Renal pelvis (tissue), 4 donors: ENCODE results near the gene SLC38A1. TPM values are rescaled to one million over a fixed set of nuclear protein-coding genes. Genes with fewer than 3 reads are reported as not detected.
"Not testable (repeated sequence)": the region's sequence is repeated elsewhere in the genome, so short reads cannot be mapped to it uniquely, and the experiment has no call there.

Experiments
- DNase-seq: peaks from one replicate; pipeline ENCODE4 v3.0.0-alpha.2; 2013
- polyA plus RNA-seq, 3 donors: library from polyadenylated mRNA; unstranded; fragments of 120-200 nt; gene quantifications; one replicate each; pipeline ENCODE4 v1.2.1, GENCODE V29; 2013; ENCODE audit not compliant: insufficient read length in 3 of 3

The SLC38A1 gene
- polyA plus RNA-seq, 3 donors, result 62.2 to 70.6 (median 66.0) TPM

DNA sequence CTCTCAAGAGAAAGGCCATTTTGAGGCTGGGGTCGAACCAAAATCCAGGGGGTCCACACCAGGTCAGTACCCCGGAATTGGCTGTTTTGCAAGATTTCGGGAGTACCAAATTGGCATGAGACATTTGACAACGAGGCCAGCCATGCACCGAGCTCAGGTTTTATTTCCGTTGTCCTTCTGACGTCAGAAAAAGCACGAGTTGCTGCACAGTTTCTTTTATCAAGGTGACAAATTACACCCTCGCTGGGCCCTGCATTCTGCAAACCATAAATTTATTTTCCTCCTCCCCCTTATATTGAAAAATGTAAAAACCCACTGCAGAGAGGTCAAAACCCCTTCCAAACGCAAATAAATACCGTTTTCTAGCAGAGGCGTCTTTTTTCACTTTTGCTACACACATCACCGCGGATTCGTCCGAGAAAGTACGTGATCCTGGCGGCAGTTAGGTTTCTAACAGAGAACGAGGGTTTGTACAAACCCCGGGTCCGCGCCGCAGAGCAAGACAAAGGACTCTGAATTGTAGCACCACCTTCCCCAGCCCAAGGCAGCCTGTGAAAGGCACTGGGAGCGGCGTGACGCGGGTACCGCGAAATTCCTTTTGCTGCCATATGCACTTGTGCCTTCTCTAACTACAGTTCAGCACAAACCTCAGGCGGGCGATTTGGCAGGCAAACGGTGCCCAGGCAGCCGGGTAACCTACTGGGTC, 1.8 kb downstream of the SLC38A1 start:
- DNase-seq, result peak; percentile 58

DNA sequence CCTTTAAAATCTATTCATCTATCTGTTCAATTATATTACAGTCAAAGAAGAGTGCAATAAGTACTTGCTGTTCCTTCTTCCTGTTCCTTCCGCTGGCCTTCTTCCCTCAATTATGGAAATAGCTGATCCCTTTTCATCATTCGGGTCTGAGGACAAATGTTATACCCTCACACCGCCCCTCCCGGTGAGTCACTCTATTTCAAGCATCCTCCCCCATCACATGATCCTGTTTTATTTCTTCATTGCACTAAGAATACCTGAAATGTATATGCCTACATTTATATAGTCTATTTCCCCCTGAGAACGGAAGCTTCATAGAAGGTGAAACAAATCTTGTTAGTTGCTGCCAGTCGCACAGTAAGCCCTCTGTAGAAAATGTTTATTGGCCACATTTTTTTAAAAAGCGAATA, 2.5 kb downstream of the SLC38A1 start:
- DNase-seq, result peak; percentile 49

GRCh38 chr12:46265734-46266133, 3.1 kb downstream of the SLC38A1 start:
- no peak for DNase-seq

GRCh38 chr12:46265102-46265501, 3.7 kb downstream of the SLC38A1 start:
- no peak for DNase-seq

DNA sequence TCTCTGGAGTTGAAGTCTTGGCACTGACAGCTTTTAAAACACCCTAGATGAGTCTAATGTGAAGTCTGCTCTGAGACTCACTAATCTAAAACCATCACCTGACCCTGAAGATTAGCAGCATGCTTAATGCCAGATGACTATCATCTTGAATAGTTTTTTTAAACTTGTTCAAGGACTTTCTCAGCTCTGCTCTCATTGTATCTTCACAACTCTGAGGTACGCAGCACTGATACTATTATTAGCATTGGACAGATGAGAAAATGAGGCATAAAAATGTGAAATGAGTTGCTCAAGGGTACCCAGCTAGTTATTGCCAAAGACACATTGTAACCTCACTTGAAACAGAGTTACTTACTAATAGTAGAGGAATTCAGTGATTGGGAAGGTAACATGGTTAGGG, 4.8 kb downstream of the SLC38A1 start:
- DNase-seq, result no peak

DNA sequence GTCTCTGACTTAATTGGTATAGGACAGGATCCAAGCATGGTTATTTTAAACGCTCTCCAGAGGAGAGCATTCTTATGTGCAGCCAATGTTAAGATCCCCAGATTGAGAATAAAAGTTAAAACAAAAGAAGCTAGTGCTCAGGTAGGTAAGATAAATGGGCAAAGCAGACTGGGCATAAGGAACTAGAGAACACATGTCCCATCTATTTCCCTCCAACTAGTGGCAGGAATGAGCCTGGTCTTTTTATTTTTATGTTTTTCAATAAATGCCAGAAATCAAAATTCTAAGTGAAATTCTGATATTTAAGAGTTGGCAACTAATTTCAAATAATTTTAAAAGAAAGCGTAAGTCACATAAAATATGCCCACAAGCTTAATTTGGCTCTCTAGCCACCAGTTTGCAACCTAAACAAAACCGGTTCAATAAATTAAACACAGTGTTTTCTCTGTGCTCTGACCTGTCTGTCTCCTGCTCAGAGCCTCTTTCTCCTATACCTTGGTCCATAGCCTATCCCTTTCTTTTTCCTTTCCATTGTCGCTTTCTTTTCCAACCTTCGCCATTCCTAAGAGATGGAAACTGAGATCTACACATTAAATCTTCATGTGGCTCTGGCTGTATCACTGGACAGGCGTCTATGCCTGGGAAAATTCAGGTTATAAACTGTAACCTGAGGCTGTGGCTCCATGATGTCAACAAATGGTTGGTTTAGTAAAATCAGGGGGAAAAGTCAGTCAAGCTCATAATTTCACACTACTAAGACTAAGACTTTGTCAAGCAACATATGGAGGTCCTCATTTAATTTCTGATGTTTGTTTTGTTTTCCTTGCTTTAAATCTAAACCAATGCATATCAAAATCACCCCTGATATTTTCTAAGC, 5.5 kb downstream of the SLC38A1 start:
- peak; percentile 46 for DNase-seq

DNA sequence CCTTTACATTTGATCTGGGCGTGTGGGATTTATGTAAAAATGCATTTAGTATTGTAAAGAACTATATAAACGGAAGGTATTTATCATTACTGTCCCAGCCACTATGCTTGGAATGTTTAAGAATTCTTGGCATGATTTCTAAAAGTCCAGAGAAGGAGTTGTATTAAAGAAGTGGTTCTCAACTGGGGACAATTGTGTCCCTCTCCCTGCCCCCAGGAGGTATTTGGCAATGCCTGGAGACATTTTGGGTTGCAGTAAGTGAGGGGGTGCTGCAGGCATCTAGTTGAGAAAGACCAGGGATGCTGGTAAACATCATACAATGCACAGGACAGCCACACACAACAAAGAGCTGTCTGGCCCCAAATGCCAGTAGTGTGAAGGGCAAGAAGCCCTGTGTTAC, 7.2 kb downstream of the SLC38A1 start:
- no peak for DNase-seq

DNA sequence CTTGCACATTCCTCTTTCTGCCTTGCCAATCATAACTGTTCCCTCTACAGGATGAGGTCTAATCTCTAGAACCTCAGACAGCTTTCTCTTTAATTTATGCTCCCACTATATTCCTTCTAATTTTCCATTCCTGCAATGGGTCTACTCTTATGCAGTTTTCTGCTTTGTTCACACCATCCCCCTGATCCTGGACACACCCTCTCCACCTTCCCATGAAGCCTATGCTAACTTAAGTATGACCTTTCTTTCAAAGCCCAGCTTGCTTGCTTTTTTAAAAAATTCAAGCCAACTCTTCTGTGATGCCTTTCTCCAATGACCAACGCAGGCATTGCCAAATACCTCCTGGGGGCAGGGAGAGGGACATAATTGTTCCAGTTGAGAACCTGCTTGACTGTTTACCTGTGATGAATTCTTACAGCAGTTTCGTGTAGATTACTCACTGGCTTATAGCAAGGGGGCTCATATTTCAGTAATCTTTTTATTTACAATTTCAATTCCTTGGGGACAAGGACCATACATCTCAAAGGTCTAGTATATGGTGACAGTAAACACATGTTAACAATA, 7.8 kb downstream of the SLC38A1 start:
- DNase-seq, result no peak

DNA sequence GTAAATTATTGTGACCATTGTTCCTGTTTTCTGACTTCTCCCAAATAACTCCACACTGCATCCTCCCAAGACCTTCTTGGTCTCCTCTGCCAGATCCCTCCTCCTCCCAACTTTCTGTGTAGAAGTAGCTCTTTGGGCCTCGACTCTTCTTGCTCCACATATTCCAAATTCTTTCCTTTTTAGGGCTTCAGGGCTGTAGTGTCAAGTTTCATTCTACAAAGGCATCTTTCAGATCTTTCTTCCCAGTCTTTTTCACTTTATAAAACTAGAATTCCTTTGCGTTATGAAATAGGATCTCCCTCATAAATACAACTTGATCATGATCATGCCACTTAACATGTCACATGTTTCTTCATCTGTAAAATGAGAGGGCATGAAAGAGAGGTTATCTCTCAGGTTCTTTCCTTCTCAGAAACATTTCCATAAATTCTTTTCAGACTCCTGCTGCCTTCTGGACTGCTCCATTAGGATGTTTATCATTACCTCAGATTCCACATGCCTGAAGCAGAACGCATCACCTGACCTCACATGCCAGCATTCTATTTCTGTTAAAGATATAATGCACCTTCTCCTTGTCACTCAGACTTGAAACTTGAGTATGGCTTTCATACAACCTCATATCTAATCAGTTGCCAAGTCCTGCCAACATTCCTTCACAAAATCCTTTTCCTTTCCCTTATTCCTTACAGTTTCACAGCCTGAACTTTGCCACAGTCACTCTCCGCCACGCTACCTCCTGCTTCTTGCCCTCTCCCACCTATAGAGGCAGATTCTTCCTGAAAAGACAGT, 8.5 kb downstream of the SLC38A1 start:
- DNase-seq, result peak; percentile 28

DNA sequence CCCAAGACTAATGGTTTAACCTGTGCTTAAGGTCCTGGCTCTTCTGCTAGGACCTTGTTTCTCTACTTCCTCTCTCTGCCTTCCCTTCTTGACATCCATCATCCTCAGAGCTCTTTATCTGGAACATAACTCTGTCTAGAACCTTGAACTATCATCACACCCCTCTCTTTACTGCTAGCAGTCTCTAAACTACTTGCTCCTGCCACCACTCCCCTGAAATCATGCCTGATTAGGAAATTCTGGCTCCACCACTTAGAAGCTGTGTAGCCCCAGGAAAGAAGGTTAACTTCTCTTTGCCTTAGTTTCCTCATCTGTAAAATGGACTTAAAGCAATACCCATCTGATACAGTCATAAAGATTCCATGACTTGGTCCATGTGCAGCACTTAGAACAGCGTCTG, 9.1 kb downstream of the SLC38A1 start:
- DNase-seq, result no peak

DNA sequence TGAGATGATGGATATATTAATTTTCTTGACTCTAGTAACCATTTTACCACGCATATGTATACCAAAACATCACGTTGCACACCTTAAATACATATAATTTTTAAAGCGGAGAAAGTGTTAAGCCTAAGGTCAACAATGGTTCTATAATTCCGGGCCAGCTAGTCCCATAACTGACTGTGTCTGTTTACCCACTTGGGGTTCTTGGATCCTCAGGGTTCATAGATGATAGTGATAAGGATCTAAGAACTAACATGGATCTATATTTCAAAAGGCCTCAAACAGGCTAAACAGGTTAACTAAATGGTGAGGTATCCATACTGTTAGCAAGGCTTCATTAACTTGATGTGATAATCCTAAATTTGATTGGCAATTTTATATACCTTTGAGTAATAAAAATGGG, 9.8 kb downstream of the SLC38A1 start:
- DNase-seq, result no peak

DNA sequence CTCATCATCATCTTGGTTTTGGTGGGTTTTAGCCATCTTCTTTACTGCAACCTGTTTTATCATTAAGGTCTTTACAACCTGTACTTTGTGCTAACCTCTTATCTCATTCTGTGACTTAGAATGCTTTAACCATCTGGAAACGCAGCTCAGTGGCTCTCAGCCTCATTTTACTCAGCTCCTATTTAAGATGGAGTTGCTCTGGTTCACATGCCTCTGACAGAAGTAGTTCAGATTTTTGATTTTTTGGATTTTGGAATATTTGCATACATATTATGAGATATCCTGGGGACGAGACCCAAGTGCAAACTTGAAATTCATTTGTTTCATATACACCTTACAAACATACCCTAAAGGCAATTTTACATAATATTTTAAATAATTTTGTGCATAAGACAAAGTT, 10.7 kb downstream of the SLC38A1 start:
- no peak for DNase-seq

DNA sequence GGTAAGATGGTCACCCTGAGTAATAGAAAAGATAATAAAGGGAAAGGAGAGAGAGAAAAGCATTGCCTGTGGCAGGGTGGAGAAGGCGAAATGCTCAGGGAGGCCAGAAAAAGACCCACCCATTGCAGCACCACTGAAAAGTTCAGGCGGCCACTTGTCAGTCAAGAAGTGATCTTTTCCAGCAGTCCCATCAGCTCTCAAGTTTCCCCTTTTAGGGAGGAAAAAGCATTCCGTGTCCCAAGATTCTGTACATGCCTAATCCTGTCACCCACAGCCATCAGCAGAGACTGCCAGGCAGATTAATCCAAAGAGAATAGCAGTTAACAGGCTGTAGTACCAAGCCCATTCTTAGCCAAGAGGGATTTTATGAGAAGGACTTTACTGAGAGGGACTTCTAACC, 11.9 kb downstream of the SLC38A1 start:
- DNase-seq, result no peak

- DNase-seq, result no peak
Measured at GRCh38 chr12:46253544-46254162, 15.2 kb downstream of the SLC38A1 start.

DNA sequence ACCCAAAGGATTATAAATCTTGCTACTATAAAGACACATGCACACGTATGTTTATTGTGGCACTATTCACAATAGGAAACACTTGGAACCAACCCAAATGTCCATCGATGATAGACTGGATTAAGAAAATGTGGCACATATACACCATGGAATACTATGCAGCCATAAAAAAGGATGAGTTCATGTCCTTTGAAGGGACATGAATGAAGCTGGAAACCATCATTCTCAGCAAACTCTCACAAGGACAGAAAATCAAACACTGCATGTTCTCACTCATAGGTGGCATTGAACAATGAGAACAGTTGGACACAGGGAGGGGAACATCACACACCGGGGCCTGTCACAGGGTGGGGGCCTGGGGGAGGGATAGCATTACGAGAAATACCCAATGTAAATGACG, 16.8 kb downstream of the SLC38A1 start:
- not testable (repeated sequence) for DNase-seq

DNA sequence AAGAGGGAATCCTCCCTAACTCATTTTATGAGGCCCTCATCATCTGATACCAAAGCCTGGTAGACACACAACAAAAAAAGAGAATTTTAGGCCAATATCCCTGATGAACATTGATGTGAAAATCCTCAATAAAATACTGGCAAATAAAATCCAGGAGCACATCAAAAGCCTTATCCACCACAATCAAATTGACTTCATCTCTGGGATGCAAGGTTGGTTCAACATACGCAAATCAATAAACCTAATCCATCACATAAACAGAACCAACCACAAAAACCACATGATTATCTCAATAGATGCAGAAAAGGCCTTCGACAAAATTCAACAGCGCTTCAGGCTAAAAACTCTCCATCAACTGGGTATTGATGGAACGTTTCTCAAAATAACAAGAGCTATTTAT, 18.9 kb downstream of the SLC38A1 start:
- not testable (repeated sequence) for DNase-seq

DNA sequence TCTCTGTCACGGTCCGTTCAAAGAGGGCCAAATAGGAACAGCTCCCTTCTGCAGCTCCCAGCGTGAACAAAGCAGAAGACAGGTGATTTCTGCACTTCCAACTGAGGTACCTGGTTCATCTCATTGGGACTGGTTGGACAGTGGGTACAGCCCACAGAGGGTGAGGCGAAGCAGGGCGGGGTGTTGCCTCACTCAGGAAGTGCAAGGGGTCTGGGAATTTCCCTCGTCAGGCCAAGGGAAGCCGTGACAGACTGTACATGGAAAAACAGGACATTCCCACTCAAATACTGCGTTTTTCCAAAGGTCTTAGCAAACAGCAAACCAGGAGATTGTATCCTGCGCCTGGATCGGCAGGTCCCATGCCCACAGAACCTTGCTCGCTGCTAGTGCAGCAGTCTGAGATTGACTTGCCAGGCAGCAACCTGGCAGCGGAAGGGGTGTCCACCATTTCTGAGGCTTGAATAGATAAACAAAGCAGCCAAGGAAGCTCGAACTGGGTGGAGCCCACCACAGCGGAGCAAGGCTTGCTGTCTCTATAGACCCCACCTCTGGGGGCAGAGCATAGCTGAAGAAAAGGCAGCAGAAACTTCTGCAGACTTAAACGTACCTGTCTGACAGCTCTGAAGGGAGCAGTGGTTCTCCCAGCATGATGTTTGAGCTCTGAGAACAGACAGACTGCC, 22.7 kb downstream of the SLC38A1 start:
- DNase-seq, result no peak

GRCh38 chr12:46244997-46245396, 23.8 kb downstream of the SLC38A1 start:
- no peak for DNase-seq

- DNase-seq, result no peak
Measured at GRCh38 chr12:46244273-46244915, 24.4 kb downstream of the SLC38A1 start.

DNA sequence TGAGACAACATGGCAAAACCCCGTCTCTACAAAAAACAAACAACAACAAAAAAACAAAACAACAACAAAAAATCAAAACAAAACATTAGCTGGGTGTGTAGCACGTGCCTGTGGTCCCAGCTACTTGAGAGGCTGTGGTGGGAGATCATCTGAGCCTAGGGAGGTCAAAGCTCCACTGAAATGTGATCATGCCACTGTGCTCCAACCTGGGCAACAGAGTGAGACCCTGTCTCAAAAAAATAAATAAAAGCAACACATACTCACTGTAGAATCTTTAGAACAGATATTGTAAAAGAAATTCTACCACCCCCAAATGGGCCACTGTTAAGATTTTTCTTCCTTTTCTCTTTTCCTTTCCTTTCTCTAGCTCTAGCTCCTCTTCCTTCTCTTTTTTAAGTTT, 26.3 kb downstream of the SLC38A1 start:
- DNase-seq, result no peak

- no peak for DNase-seq
Measured at GRCh38 chr12:46240436-46240835, 28.4 kb downstream of the SLC38A1 start.
